NCI-H187 (cell line): ENCODE measurements around the gene MAP6D1.

Experiments
- DNase-seq, 2 experiments: peaks; one replicate each; lab custom pipeline; 2025; lab: John Stamatoyannopoulos, UW

Gene MAP6D1

DNA sequence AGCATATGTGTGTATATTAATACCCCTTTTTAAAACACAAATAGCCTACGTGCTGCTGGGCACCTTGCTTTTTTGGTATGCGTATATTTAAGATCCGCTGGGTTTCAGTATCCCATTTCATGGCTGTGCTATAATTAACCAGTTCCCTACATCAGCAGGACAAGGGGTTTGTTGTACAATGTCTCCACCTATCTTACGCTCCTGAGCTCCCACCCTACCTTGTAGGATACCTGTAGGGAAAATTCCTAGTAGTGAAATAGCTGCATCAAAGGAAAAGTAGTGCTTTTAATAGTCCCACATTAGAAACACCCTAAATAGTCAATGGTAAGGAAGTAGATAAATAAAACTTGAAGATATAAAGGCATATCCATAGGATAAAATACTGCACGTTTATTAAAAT is 1.4 kb downstream of the MAP6D1 start:
- no peak for DNase-seq

- no peak for DNase-seq
These were observed 2.7 kb downstream of the MAP6D1 start for GRCh38 chr3:183822631-183823030.

GRCh38 chr3:183819831-183820230 is 5.5 kb downstream of the MAP6D1 start:
- DNase-seq = no peak

DNA sequence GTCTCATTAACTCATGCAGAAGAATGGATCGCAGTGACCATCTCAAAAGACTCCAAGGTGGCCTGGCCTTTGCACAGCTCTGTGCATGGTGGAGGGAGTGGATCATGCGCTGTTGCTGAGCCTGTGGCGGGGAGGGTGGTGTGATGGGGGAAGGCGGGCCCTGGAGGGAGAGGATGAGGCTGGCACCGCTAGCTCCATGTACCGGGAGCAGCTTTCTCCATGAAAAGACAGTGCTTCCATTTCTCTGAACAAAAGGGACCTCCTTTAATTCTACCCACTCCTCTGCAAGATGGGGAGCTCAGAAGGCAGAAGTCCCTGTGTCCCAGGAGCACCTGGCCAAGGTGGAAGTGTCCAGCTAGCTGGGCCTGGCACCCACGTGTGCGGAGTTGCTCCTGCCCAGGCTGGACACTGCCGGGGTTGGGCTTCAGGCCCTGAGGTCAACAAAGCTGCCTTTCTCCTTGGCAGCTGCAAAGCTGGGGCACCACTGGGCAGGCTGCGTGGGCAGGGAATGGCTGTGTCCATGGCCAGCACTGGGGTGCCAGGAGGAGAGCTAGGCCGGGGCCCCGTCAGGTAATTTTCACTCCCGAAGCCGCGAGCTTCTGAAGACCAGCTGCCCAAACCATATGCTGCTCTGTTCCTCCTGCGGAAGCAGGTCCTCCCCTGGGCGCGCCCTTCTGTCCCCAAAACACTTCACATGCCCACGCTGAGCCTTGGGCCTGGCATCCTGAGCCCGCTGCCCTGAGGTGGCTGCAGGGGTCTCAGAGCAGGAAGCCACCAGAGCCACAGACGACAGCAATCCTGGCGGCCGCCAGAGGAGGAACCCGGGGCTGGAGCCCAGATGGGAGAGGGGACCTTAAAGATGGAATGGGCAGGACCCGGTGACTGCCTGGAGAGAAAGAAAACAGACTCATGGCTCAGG is 6.4 kb downstream of the MAP6D1 start:
- no peak for DNase-seq

DNA sequence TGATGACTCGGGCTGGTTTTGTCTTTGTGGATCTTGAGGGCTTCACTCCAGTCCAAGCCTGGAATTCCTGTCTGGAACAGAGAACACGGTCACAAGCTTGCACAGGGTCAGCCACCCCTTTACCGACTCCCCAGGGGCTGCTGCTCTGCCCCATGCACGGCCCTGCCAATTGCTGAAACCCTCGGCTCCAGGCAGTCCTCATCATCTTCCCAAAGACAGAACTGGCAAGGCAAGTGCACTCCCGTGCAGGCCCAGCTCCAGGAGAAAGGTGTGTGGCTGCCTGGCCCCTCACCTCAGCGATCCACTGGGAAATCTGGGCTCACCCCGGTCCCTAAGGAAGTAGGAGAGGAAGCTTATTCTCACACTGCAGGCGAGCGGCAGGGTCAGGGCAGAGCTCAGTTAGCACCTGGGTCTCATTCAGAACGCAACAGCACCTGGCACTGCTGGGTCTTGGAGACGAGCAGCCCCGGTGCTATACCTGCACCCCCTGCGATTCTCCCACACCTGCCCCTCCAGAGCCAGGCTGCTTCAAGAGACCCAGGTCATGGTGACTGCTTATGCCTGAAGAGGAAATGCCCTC is 7.2 kb downstream of the MAP6D1 start:
- DNase-seq = no peak

GRCh38 chr3:183817639-183818038 is 7.7 kb downstream of the MAP6D1 start:
- DNase-seq = no peak

GRCh38 chr3:183816681-183817510 is 8.5 kb downstream of the MAP6D1 start:
- DNase-seq = no peak

DNA sequence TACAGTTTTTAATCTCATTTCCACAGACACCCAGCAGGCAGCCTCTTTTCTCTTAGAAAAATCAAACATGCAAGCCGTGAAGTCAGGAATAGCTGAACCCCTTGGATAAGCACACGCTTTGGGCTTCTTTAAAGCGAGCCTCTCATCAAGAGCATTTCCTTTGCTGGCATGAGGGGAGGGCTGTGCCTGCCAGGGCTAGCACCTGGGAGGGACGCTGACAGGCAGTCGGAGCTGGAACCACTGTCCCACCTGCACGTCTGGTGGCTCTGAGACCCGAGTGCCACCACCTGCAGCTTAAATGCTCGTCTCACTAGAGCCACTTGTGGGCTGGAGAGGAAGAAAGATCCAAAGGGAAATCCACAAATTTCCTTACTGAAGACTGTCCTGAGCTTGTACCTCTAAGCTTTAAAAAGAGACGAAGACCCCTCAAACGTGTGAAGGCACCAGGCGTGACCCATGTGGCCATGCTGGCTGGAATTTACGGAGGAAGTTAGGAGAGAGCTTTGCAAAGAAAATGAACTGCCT is 9.4 kb downstream of the MAP6D1 start:
- peak in 1 of 2 experiments; percentile 52 for DNase-seq

GRCh38 chr3:183815563-183815940 is 9.8 kb downstream of the MAP6D1 start:
- DNase-seq = no peak

DNA sequence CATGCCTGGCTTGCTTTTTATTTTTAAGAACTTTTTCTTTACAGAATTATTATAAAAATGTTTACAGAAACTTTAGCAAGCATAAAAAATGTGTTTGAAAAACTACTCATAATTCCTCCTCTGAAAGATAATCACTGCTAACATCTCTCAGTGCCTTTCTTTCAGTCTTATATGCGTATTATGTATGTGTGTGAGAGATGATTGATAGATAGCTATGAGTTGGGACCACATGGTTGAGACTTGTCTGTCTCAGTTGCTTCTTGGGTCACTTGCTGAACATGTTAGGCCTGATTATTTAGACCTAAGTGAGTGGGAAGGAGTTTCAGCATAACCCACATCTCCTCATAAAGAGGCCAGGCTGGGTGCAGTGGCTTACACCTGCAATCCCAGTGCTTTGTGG is 11.1 kb downstream of the MAP6D1 start:
- no peak for DNase-seq

DNA sequence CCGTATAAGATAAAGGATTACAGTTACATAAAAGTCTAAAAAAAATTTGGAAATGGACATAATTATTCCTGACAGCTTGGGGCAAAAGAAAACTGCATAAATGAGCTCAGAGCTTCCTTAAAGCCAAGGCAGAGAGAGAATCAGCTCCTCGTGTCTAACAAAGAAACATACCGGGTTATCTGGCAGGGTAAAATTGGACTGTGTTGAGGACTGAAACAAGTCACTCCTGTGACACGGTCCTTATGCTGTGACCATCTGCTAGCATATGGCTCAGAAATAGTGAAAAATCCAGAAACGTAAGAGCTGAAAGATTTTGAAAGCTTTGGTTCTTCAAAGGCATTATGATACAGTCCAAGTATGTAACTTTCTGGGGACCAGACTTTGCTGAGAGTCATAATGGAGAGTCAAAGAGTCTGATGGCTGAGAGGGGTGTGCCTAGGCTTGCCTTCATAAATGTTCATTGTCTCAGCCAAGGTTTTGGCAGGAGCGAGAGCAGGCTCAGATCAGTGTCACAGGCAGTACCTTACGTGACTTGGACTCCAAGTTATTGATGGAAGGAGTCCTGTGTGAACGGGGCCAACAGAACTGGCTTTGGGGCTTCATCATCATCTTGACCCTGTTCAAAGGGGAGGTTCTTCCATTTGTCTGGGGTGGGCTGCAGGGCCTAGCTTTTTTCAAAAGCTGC is 12.5 kb downstream of the MAP6D1 start:
- DNase-seq = peak in 1 of 2 experiments; percentile 21

- DNase-seq = no peak
These were observed 13.7 kb downstream of the MAP6D1 start for GRCh38 chr3:183811638-183812037.

DNA sequence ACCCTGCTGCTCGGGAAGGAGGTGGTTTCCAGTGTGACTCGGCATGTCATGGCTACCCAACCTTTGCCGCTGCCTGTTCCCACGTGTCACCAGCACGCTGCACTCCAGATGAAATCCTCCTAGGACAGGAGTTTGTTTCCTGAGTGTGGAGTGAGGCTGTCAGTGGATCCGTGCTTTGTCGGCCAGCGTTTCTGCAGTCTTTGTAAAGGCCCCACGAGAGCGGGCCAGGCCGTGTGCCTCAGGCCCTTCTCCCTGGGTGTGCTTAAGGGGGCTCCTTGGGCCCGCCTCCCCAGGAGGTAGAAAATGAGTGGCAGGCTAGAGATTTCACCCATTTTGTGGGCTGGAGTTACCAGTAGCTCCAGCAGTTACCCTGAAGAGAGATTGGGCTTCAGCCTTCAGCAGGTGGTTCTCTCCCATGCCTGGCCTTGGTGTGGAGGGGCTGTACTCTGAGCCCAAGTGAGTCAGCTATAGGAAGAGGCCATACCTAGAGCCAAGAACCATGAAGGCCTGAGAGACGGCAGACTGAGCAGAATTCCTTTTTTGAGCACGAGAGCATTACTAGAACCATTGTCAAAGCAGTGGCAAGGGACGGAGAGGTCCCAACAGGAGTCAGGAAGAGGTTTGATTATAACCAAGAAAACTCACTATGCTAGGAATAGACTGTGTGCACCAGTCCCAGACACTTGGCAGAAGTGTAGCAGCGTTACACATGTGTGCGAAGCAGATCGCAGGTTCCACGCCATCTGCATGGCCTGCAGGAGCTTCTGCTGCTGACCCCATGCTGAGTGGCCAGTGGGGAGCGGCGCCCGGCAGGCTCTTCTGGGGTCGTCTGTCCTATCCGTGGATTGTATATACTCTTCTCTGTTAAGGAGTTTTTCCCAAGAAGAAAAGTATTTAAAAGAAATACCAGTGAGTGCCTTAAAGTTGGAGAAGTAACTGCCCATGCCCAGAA is 14.5 kb downstream of the MAP6D1 start:
- no peak for DNase-seq

DNA sequence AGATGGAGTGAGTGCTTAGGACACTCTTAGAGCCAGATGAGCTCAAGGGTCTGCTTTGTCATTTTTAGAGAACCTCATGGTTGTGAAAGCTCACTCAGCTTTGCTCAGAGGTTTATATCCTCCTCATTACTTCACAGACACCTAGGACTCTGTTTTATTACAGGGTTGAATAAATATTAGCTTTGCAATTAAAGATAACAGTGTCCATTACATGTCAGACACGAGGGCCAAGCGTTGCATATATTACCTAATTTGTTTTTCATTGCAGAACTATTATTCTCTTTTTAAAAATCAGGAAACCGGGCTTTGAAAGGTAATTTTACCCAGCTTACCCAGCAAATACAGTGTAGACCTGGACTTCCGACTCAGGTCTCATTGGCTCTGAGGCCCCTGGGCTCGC is 16.1 kb downstream of the MAP6D1 start:
- DNase-seq = no peak

DNA sequence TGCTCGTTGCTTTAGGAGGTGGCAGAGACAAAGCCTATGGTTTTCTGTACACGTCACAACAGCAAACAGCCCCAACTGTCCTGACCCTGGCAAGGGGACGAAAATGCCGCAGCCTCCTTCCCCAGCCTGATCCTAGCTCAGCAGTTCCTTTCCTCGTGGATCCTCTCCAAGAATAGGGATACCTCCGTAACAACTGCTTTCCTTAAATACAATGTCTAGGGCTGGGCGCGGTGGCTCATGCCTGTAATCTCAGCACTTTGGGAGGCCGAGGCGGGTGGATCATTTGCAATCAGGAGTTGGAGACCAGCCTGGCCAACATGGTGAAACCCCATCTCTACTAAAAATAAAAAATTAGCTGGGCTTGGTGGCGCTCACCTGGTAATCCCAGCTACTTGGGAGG is 17.0 kb downstream of the MAP6D1 start:
- DNase-seq = no peak

DNA sequence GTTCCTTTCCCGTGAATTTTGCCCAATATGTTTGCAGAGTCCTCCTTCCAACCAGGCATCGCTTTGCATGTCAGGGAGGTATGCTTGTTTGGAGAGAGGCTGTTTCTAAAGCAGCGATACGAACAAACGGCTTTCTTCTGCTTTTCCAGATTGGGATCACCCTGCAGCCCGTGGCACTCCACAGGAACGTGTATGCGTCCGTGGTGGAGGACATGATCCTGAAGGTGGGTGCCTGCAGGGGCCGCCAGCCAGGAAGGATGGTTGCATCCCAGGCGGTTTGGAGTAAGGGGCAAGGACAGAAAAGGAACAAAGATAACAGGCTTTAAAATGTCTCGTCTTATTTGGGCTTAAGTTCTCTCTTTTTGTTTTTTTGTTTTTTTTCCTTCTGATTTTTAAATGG is 17.5 kb downstream of the MAP6D1 start:
- DNase-seq = no peak

GRCh38 chr3:183807209-183807728 is 18.1 kb downstream of the MAP6D1 start:
- DNase-seq = peak; percentile 66 to 82

DNA sequence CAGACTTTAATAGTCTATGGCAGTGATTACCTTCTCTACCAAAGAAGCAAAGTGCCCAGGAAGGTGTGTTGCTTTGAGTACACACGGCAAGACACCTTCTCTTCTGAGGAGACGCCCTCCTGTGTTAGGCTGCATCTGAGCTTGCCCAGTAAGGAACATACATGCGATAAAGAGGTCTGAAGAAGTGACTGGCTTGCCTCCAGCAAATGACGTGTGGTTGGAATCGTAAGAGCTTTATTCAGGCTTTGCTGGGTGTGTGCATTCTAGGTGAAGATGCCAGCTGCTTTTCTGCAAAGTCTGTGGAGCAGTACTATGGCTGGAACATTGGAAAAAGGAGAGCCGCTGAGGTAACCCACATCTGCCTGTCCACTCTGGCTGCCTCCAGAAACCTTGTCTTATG is 22.4 kb downstream of the MAP6D1 start:
- peak in 1 of 2 experiments; percentile 16 for DNase-seq

DNA sequence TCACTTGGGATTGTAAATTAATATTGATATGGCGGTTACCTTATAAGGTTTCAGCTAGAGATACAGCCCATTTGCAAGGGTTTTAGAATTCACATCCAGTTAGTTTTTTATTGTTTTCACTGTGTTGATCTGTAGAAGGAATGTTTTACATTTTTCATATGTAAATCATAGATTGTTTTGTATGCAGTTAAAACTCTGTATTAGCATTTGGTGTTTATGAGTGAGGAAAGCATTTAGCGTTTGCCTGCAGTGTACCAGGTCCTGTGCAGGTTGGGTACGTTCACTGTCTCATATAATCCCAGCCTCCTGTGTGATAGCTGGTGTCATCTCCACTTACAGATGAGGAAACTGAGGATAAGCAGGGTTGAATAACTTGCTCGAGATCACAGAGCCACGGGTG is 23.8 kb downstream of the MAP6D1 start:
- DNase-seq = no peak

DNA sequence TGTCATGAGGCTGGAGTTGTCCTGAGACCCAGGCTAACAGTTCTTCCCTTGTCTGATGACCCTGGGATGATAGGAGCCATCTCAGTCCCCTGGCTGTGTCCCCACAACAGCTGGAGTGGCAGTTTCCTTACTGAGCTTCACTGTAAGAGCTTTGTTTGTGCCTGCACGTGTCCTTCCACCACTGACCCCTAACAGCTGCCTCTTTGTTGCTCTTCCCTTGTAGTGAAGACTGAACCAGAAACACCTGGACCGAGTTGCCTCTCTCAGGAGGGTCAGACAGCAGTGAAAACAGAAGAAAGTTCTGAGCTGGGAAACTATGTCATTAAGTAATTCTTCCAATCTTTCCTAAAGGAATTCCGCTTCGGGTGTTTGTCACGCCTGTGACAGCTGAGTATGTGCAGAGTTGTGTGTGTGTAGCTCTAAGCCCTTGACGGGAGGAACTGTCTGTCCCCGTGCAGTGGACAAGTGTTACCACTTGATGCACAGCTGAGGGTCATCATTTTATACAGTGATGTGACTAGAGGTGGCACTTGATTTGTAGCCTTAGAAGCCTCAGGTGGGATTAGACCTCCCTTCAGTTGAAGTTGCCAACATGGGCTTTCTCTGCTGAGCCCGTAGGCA is 25.0 kb downstream of the MAP6D1 start:
- DNase-seq = no peak
